RCC 7860 (cell line): ENCODE data around the gene SCUBE1.

Source experiments
- DNase-seq: peaks from one replicate; pipeline ENCODE4 v3.0.0-alpha.2; 2015; ENCODE audit warnings: low spot score
- FAIRE-seq: peaks from 2 replicates; lab custom pipeline; 2012; peaks lifted over from hg19 to GRCh38; lab: Jason Lieb, UNC

SCUBE1 gene

DNA sequence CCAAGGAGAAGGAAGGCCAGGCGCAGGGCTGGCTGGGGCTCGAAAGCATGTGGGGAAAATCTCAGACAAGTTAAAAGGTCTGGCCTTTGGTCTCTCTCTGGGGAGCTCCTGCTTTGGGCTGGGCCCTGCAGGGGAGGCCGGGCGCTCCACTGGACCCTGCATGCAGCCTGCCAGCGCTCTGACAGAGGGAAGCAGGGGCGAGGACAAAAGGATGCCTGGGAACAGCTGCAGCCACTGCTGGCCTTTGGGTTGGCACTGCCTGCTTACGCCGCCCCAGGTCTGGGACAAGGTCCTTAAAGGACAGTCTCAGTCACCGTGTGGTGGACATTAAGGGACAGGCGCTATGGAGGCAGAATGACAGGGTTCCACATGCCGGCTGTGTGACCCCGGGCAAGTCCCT, 99.8 kb downstream of the SCUBE1 start:
- no peak for DNase-seq
- FAIRE-seq: no peak

- DNase-seq (no peak), FAIRE-seq (no peak)
These were observed 100.5 kb downstream of the SCUBE1 start for GRCh38 chr22:43242627-43243026.

GRCh38 chr22:43241699-43242386, 101.3 kb downstream of the SCUBE1 start:
- no peak for FAIRE-seq
- no peak for DNase-seq

- FAIRE-seq: no peak
These were observed 102.0 kb downstream of the SCUBE1 start for GRCh38 chr22:43241138-43241597.

GRCh38 chr22:43240614-43241013, 102.6 kb downstream of the SCUBE1 start:
- no peak for DNase-seq
- no peak for FAIRE-seq

More at GRCh38 chr22:43241138-43241597, 102.0 kb downstream of the SCUBE1 start:
- DNase-seq: no peak

- DNase-seq (no peak), FAIRE-seq (no peak)
These were observed 103.2 kb downstream of the SCUBE1 start for GRCh38 chr22:43239956-43240355.

DNA sequence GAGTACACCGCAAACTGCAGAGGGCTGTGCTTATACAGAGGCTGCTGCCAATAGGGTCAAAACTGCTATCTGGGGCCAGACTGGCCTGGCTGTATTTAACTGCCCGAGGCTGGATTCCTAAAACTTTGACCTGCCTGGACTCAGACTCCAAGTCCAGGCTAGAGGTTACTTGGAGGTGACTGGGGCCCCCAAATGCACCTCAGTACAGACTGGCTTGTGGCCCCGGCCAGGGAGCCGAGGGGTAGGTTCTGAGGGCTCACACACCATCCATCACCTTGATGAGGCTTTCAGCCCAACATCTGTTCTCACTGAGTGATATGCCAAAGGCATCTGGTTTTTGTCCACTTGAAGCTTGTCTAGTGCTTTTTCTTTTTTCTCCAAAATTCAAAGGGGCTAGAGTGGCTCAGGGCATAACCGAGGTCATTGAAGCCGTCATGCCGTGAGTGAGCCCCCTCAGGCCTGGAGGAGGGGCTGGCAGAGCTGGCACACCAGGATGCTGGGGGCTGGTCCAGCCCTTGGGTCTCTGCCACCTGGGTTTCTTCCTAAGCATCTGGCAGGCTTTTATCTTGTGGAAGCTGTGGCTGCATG, 103.9 kb downstream of the SCUBE1 start:
- DNase-seq: no peak
- no peak for FAIRE-seq

- DNase-seq (no peak), FAIRE-seq (no peak)
These were observed 104.6 kb downstream of the SCUBE1 start for GRCh38 chr22:43238526-43239006.

DNA sequence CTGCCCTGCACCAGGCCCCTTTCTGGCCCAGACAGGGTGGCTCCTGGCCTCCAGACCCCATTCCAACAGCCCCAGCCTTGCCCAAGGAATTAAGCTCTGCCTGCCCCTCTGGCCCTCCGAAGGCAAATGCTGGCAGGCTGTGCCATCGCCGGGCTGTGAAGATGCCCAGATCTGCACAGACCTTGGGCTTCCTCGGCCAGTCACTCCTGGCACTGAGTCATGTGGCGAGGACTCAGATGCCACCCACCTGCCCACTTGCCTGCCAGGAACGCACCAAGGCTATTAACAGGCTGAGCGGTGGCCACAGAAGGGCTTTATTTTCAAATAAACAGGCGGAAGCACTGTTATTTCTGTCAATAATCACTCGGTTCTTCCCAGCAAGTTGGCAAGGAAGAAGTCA, 105.9 kb downstream of the SCUBE1 start:
- DNase-seq (no peak), FAIRE-seq (no peak)

DNA sequence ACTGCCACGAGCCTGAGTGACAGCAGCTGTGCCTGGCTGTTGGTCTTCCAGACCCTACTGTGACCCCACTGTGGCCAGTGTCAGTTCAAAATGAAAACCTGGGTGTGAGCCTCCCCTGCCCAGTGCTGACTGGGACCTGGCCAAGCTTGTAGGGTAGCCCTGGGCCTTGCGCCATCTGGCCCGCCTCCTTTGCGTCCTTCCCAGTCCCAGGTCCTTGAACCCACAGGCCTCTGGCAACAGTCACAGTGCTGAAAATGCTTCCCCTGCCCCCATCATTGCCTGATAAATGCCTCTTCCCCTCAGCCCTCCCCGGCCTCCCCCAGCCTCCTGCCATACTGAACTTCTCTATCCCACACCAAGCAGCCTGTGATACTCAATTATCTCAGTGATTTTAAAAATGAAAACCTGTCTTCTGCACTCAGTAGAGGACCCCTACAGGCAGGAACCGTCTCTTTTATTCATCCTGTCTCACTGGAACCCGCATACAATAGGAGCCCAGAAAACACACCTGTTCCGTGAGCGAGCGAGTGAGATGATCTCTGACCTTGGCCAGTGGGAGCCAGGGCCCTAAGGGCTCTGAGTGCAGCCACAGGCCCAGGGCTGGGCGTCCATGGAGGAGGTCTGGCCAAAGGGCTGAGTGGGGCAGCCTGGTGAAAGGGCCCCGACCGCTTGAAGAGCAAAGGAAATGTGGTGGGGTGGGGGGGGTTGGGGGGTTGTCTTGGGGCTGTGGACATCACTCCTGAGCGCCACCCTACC, 106.6 kb downstream of the SCUBE1 start:
- no peak for DNase-seq
- FAIRE-seq: no peak

- DNase-seq (no peak), FAIRE-seq (no peak)
These were observed 107.4 kb downstream of the SCUBE1 start for GRCh38 chr22:43235445-43236409.

DNA sequence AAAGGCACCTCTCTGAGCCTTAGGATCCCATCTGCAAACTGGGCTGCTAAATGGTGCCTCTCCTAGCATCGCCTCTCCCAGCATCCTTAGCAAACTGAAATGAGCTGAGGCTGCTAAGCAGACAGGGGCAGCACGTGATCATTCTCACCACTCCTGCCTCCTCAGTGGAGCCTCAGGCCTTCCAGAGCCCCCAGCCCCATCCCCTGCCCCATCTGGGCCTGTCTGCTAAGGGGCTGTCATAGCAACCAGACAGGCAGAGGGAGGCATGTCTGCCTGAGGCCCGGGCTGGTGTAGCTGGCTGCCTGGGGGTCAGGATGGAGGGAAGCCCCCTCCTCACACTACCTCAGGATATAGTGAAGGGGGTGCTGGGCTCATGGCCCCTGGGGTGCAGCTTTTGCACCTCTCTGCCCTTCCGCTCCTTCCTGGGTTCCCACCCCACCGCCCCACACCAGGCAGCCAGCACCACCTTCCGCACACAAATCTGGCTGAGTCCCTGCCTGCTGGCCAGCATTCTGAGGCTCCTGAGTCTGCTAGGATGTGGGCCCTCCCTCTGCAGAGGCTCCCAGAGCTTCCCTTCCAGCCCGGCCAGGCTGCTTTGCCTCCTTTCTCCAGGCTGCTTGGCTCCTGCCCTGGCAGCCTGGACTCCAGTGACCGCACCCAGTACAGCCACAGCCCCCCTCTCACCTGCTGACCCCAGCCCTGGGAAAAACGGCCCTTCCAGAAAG, 108.7 kb downstream of the SCUBE1 start:
- FAIRE-seq: no peak
- DNase-seq: no peak

DNA sequence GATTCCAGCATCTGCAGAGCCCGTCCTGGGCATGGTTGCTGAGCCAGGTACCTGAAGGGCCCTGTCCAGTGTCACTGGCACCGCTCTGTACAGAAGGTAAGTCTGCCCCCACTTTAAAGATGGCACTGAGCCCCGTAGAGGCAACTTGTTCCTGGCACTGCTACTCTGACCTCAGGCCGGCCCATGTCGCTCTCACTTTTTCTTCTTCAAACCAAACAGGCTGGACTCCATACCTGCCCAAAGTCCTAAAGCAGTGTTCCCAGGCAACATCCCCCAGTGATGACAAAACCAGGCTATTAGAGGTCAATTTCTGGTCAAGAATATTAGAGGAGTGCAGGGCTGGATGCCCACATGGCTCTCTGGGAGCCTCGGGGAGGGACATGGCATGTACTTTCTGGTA, 109.6 kb downstream of the SCUBE1 start:
- DNase-seq (no peak), FAIRE-seq (no peak)

DNA sequence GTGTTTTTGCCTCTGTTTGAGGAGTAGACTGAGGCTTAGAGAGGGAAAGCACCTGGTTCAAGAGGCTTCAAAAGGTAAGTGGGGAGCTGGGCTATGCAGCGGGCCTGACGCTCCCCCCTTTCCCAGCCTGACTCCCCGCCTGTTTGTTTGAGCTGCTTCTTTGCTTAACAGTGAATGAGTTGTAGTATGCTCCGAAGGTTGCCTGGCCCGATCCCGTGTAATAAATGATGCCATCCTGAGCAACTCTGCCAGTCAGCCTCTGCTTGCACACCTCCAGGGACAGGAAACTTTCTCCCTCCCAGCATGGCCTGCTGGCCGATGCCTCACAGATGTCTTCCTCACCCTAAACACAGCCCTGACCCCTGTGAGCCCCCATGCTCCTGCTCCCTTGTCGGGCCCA, 110.7 kb downstream of the SCUBE1 start:
- DNase-seq: no peak
- no peak for FAIRE-seq

DNA sequence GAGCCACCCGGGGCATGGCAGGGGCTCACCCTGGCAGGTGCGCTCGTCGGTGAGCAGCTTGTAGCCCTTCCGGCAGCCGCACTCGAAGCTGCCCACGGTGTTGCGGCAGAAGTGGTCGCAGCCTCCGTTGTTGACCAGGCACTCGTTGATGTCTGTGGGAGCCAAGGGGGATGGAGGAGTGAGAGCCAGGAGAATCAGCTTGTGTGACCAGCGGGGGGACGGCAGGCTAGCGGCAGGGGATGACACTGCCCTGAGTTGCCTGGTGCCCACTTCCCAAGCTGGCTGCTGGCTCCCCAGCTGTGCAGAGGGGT, 111.5 kb downstream of the SCUBE1 start:
- FAIRE-seq (no peak), DNase-seq (no peak)

- DNase-seq (peak; percentile 14), FAIRE-seq (no peak)
These were observed 112.0 kb downstream of the SCUBE1 start for GRCh38 chr22:43230971-43231723.

DNA sequence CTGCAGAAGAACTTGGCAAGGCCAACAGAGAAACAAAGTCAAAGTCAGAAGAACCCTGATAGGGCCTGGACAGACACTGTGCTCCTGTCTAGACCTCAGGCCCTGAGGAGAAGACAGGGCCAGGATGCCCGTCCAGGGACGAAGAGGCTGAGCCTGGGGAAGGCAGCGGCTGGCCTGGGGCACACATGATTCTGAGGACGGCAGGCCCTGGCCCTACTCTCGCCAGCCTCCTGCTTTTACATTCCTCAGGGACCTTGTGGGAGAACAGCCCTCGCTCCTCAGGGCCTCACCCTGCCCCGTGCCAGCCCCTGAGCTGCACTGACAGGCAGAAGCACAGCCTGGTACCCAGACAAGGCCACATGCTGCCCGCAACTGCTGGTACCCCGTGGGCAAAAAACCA, 112.6 kb downstream of the SCUBE1 start:
- DNase-seq (no peak), FAIRE-seq (no peak)

DNA sequence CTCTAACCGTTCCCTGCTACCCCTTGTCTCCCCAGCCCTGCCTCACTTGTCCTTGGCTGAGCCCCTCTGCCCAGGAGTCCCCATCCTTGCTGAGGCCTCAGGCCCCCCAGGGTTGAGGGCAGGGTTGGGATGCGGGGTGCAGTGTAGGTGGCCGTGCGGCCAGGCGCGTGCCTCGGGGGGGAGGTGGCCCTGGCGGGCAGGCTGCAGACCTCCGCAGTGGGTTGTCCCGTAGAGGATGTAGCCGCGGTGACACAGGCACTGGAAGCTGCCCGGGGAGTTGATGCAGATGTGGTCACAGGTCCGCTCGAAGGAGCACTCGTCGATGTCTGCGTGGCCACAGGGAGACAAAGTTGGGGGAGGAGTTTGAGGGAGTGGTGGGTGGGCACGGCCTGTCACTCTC, 114.3 kb downstream of the SCUBE1 start:
- FAIRE-seq: no peak
- no peak for DNase-seq

- no peak for FAIRE-seq
- DNase-seq: no peak
These were observed 114.8 kb downstream of the SCUBE1 start for GRCh38 chr22:43228330-43228729.

DNA sequence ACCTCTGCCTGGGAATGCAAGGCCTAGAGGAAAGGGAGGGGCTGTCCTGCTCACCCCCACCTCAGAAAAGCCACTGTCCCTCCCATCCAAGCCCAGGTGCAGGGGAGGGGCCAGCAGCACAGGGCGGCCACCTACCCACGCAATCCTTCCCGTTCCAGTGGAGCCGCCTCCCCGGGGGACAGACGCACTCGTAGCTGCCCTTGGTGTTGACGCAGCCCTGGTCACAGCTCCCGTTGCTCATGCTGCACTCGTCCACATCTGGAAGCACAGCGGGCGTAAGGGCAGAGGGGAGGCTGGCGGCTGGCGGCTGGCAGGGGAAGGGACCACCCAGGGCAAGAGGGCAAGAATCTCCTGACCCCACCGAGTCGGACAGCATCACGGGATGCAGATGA, 115.9 kb downstream of the SCUBE1 start:
- FAIRE-seq (no peak), DNase-seq (no peak)
